HG03342 (cell line): Measurements from ENCODE around the gene STX19.
"Not testable (repeated sequence)": the region's sequence is repeated elsewhere in the genome, so short reads cannot be mapped to it uniquely, and the experiment has no call there.

Experiments
- ATAC-seq: cut with Tn5 transposase; IDR thresholded peaks from one replicate; pipeline ENCODE4 v1.9.1; 2021; ENCODE audit warnings: mild to moderate bottlenecking, moderate library complexity; ENCODE audit not compliant: unreplicated experiment

Gene STX19

GRCh38 chr3:94028093-94028837 is at the start of gene STX19:
TSS of gene STX19 (minus strand) at chr3:94028597. CDS start at chr3:94015269, 13,328 bp downstream.
- ATAC-seq = no peak

GRCh38 chr3:94076055-94076454 is 47.7 kb upstream of the STX19 start:
- no peak for ATAC-seq

- peak; percentile 50 for ATAC-seq
Observed at GRCh38 chr3:94071713-94072284, 43.4 kb upstream of the STX19 start.

- peak; percentile 64 for ATAC-seq
Observed at GRCh38 chr3:94070341-94070911, 42.0 kb upstream of the STX19 start.

- no peak for ATAC-seq
Observed at GRCh38 chr3:94069194-94069813, 40.9 kb upstream of the STX19 start.

- no peak for ATAC-seq
Observed at GRCh38 chr3:94066506-94067500, 38.4 kb upstream of the STX19 start.

- ATAC-seq = no peak
Observed at GRCh38 chr3:94065819-94066480, 37.6 kb upstream of the STX19 start.

GRCh38 chr3:94065122-94065521 is 36.7 kb upstream of the STX19 start:
- no peak for ATAC-seq

- ATAC-seq = no peak
Observed at GRCh38 chr3:94064243-94064860, 36.0 kb upstream of the STX19 start.

- ATAC-seq = no peak
Observed at GRCh38 chr3:94063496-94064119, 35.2 kb upstream of the STX19 start.

GRCh38 chr3:94062513-94063404 is 34.4 kb upstream of the STX19 start, which contains the start of the genes DHFR2 and NSUN3:
TSS of gene DHFR2 (minus strand) at chr3:94062916. CDS start at chr3:94061511, 1,405 bp downstream.
TSS of gene NSUN3 (plus strand) at chr3:94063061. CDS start at chr3:94063127, 66 bp downstream.
- ATAC-seq = peak; percentile 92

GRCh38 chr3:94061297-94061696 is 32.9 kb upstream of the STX19 start:
- no peak for ATAC-seq

- no peak for ATAC-seq
Observed at GRCh38 chr3:94050546-94050945, 22.1 kb upstream of the STX19 start.

GRCh38 chr3:94049267-94049666 is 20.9 kb upstream of the STX19 start:
- no peak for ATAC-seq

- no peak for ATAC-seq
Observed at GRCh38 chr3:94046533-94046932, 18.1 kb upstream of the STX19 start.

GRCh38 chr3:94044100-94044936 is 15.9 kb upstream of the STX19 start:
- not testable (repeated sequence) for ATAC-seq

- ATAC-seq = no peak
Observed at GRCh38 chr3:94043285-94043684, 14.9 kb upstream of the STX19 start.
